ENCODE data around the gene ZAP70.

The ZAP70 gene

DNA sequence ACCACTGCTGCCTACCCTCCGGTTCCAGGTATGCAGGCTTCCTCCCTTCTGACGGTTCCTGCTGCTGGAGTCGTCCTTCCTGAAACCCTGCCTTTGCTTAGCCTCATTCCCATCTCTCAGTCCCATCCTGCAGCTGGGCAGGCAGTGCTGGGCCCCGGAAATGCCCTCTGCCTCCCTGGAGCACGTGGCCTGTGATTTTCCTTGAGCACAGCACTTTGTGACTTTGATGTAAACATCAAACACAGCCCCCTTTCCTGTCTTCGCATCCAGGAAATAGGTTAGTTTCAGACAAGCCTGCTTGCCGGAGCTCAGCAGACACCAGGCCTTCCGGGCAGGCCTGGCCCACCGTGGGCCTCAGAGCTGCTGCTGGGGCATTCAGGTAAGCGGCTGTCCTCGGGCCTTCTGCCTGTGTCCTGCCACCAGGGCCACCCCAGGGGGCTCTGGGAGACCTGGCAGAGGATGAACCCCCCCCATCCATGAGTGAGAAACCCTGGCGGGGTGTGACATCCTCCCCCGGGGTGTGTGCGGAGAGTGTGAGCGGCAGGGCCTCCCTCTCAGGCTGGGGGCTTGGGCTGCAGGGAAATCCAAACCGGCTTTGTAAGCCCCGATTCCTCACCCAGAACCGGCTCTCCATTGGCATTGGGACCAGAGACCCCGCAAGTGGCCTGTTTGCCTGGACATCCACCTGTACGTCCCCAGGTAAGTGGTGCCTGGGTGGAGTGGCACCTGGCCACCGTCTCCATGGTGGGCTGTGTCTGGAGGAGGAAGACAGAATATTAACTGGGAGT is at the start of gene ZAP70:
Gene ZAP70 (plus strand): TSS at position 281 of the 788 bp plus-strand sequence. CDS start 10,461 bp downstream, outside the sequence.
- no peak within 1 kb of the TSS for H3K4me3 ChIP-seq (ENCODE audit: low read length)
- no peak within 1 kb of the TSS for H3K4me2 ChIP-seq (ENCODE audit: low read length)
- H3K36me3 ChIP-seq (ENCODE audit: control insufficient read depth, low read length) = no peaks in the 10 kb centered on the region
- peaks cover 17% of the 10 kb centered on the region for H3K4me1 ChIP-seq (ENCODE audit: control insufficient read depth, low read length)
- H3K27me3 ChIP-seq (ENCODE audit: control insufficient read depth, low read length) = no peaks in the 10 kb centered on the region
- no peak within 1 kb of the TSS for H3K27ac ChIP-seq (ENCODE audit: low read depth, low read length)
- H3K9me3 ChIP-seq (ENCODE audit: control insufficient read depth, insufficient read depth, low read length) = no peaks in the 10 kb centered on the region
- H3K9me2 ChIP-seq (replicated peaks; ENCODE audit: control insufficient read depth, low read length) = no peaks in the 10 kb centered on the region
- no peaks in the 10 kb centered on the region for H3K79me2 ChIP-seq (ENCODE audit: control insufficient read depth, low read length)
- H3F3A ChIP-seq (ENCODE audit: control insufficient read depth, insufficient read depth) = no peaks in the 10 kb centered on the region
- no peaks in the 10 kb centered on the region for H4K20me1 ChIP-seq (ENCODE audit: control insufficient read depth, insufficient read depth, low read depth, low read length)
- TF ChIP-seq, protein P1, sequence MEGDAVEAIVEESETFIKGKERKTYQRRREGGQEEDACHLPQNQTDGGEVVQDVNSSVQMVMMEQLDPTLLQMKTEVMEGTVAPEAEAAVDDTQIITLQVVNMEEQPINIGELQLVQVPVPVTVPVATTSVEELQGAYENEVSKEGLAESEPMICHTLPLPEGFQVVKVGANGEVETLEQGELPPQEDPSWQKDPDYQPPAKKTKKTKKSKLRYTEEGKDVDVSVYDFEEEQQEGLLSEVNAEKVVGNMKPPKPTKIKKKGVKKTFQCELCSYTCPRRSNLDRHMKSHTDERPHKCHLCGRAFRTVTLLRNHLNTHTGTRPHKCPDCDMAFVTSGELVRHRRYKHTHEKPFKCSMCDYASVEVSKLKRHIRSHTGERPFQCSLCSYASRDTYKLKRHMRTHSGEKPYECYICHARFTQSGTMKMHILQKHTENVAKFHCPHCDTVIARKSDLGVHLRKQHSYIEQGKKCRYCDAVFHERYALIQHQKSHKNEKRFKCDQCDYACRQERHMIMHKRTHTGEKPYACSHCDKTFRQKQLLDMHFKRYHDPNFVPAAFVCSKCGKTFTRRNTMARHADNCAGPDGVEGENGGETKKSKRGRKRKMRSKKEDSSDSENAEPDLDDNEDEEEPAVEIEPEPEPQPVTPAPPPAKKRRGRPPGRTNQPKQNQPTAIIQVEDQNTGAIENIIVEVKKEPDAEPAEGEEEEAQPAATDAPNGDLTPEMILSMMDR (IDR thresholded peaks at IDR 0.05; ENCODE audit: low read depth, low read length, poor library complexity, severe bottlenecking) = no peak
- no peak for TF ChIP-seq EZH2phosphoT487 (IDR thresholded peaks at IDR 0.05; ENCODE audit: borderline replicate concordance, low read length)

DNA sequence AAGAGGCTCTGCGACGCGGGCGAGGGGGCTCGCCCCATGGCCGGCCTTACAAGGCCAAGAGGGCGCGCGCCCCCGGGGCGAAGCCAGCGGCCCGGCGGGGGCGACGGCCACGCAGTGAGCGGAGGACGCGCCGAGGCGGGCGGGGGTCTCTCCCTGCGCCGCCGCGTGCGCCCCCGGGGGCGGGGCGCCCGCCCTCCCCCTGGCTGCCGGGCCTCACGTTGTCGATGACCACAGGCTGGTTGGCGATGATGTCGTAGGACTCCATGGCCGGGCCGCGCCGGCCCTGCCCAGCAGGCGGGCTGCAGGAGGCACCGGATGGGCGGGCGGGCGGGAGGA is 49.8 kb upstream of the ZAP70 start:
- peaks cover 20% of the 10 kb centered on the region for H3K4me1 ChIP-seq (ENCODE audit: control insufficient read depth, low read length)

DNA sequence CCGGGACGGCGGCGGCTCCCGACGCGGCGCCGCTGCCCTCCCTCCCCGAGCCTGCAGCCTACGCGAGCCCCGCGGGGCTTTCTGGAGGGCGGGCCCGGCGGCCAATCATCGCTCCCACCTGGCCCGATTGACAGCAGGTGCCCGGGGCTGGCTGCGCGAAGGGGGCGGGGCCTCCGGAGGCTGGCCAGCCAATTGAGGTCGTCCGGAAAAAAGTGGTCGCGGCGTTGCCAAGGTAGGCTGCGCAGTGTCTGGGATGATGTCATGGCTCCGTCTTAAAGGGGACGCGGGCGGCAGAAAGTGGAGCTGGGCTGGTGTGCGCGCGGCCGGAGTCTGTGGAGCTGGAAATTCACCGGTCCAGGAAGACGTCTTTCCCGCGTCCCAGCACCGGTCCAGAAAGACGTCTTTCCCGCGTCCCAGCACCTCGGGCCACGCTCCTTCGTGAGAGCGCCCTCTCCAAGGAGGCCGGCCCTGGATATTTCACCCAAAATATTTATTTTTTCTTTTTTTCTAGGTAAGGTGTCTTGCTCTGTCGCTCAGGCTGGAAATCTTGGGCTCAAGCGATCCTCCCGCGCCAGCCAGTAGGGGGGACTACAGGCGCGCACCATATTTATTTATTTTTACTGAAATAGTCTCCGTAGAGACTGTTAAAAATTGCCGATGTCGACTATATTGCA is 49.3 kb upstream of the ZAP70 start, which contains the start of gene ACTR1B:
Gene ACTR1B (minus strand): TSS at position 83 of the 674 bp plus-strand sequence. CDS start 154 bp downstream, outside the sequence.
- TF ChIP-seq EZH2phosphoT487 (IDR thresholded peaks at IDR 0.05; ENCODE audit: borderline replicate concordance, low read length) = no peak
- TF ChIP-seq, protein P1 (IDR thresholded peaks at IDR 0.05; ENCODE audit: low read depth, low read length, poor library complexity, severe bottlenecking) = peak; percentile 63

More for the DNA sequence above, 49.8 kb upstream of the ZAP70 start:
- Histone ChIP-seq H3K4me3 (ENCODE audit: low read length) (peak overlapping the region; percentile 100), H3F3A (ENCODE audit: control insufficient read depth, insufficient read depth) (no peaks in the 10 kb centered on the region), H3K9me3 (ENCODE audit: control insufficient read depth, insufficient read depth, low read length) (no peaks in the 10 kb centered on the region), H4K20me1 (ENCODE audit: control insufficient read depth, insufficient read depth, low read depth, low read length) (peaks cover 13% of the 10 kb centered on the region), H3K27me3 (ENCODE audit: control insufficient read depth, low read length) (no peaks in the 10 kb centered on the region), H3K27ac (ENCODE audit: low read depth, low read length) (peak overlapping the region; percentile 66), H3K79me2 (ENCODE audit: control insufficient read depth, low read length) (peaks cover 39% of the 10 kb centered on the region), H3K4me2 (ENCODE audit: low read length) (peak overlapping the region; percentile 100), H3K9me2 (replicated peaks; ENCODE audit: control insufficient read depth, low read length) (no peaks in the 10 kb centered on the region), H3K36me3 (ENCODE audit: control insufficient read depth, low read length) (peaks cover 42% of the 10 kb centered on the region)
- no peak for TF ChIP-seq EZH2phosphoT487 (IDR thresholded peaks at IDR 0.05; ENCODE audit: borderline replicate concordance, low read length)
- TF ChIP-seq, protein P1 (IDR thresholded peaks at IDR 0.05; ENCODE audit: low read depth, low read length, poor library complexity, severe bottlenecking) = no peak

More for the DNA sequence above, 49.3 kb upstream of the ZAP70 start, which contains the start of gene ACTR1B:
- H3K27ac ChIP-seq (ENCODE audit: low read depth, low read length) = peak within 1 kb of the TSS; percentile 66
- no peaks in the 10 kb centered on the region for H3F3A ChIP-seq (ENCODE audit: control insufficient read depth, insufficient read depth)
- H3K4me3 ChIP-seq (ENCODE audit: low read length) = peak within 1 kb of the TSS; percentile 100
- H3K27me3 ChIP-seq (ENCODE audit: control insufficient read depth, low read length) = no peaks in the 10 kb centered on the region
- peaks cover 37% of the 10 kb centered on the region for H3K36me3 ChIP-seq (ENCODE audit: control insufficient read depth, low read length)
- H4K20me1 ChIP-seq (ENCODE audit: control insufficient read depth, insufficient read depth, low read depth, low read length) = peaks cover 13% of the 10 kb centered on the region
- peaks cover 20% of the 10 kb centered on the region for H3K4me1 ChIP-seq (ENCODE audit: control insufficient read depth, low read length)
- H3K9me2 ChIP-seq (replicated peaks; ENCODE audit: control insufficient read depth, low read length) = no peaks in the 10 kb centered on the region
- H3K4me2 ChIP-seq (ENCODE audit: low read length) = peak within 1 kb of the TSS; percentile 100
- no peaks in the 10 kb centered on the region for H3K9me3 ChIP-seq (ENCODE audit: control insufficient read depth, insufficient read depth, low read length)
- H3K79me2 ChIP-seq (ENCODE audit: control insufficient read depth, low read length) = peaks cover 39% of the 10 kb centered on the region

All from DOHH2 (cell line).